Sigmoid colon (tissue), 7 donors: ENCODE measurements around the gene ZCCHC7. TPM values are rescaled to one million over a fixed set of nuclear protein-coding genes. Genes with fewer than 3 reads are reported as not detected.

ENCODE experiments used
- DNase-seq: peaks from one replicate; pipeline ENCODE4 v3.0.0-alpha.2; 2019
- H3K27ac ChIP-seq, 4 donors: fragments of 200-600 bp; sonication (generic); one replicate each; pipeline ENCODE4 v1.5.1; 2016 to 2019; ENCODE audit warnings: mild to moderate bottlenecking in 1 of 4
- H3K27me3 ChIP-seq, 3 donors: fragments of 200-600 bp; sonication (generic); one replicate each; pipeline ENCODE4 v1.5.1; 2019; ENCODE audit warnings: mild to moderate bottlenecking in 1 of 3
- H3K36me3 ChIP-seq, 4 donors: fragments of 200-600 bp; sonication (generic); one replicate each; pipeline ENCODE4 v1.5.1; 2016 to 2019
- H3K4me1 ChIP-seq, 4 donors: fragments of 200-600 bp; sonication (generic); one replicate each; pipeline ENCODE4 v1.5.1; 2017 to 2019
- H3K4me3 ChIP-seq, 4 donors: fragments of 200-600 bp; sonication (generic); one replicate each; pipeline ENCODE4 v1.5.1; 2017 to 2019; ENCODE audit warnings: mild to moderate bottlenecking in 2 of 4, moderate library complexity in 1 of 4
- H3K9me3 ChIP-seq, 4 donors: fragments of 200-600 bp in 3 of 4; sonication (generic) in 3 of 4; one replicate each; pipeline versions ENCODE4 v1.5.1 to v1.6.1; 2013 to 2019
- CTCF ChIP-seq, 4 experiments: fragments of 450-650 bp in 3 of 4; fragments of 200-600 bp in 1 of 4; IDR thresholded peaks; one replicate each; pipeline ENCODE4 v1.5.1; 2016 to 2019; ENCODE audit warnings: antibody characterized with exemption in 4 of 4, mild to moderate bottlenecking in 3 of 4, moderate library complexity in 2 of 4
- EP300 ChIP-seq, 4 donors: sonication (generic); formaldehyde crosslinking; IDR thresholded peaks; one replicate each; pipeline ENCODE4 v1.6.1; 2017; ENCODE audit warnings: antibody characterized with exemption in 4 of 4
- POLR2A ChIP-seq, 2 donors: fragments of 450-650 bp; IDR thresholded peaks; one replicate each; pipeline ENCODE4 v1.6.1; 2016; ENCODE audit warnings: antibody characterized with exemption in 2 of 2, mild to moderate bottlenecking in 2 of 2, moderate library complexity in 2 of 2
- POLR2AphosphoS5 ChIP-seq, 4 donors: sonication (generic); formaldehyde crosslinking; IDR thresholded peaks; one replicate each; pipeline ENCODE4 v1.6.1; 2017; ENCODE audit warnings: antibody characterized with exemption in 4 of 4
- WGBS, 2 donors: extraction: QIAGEN DNeasy Blood & Tissue Kit; methylation state at CpG; one replicate each; pipeline ENCODE4 v1.1.7; 2013; 5-methylcytosine and 5-hydroxymethylcytosine counted together
- intact Hi-C: fragments of 100-400 bp; cut with DNase I; formaldehyde crosslinking; loops from one replicate; pipeline ENCODE4 v1.15.1; 2023
- polyA plus RNA-seq, 3 donors: library from polyadenylated mRNA; stranded (reverse); fragments of 200-250 nt; gene quantifications; one replicate each; pipeline ENCODE4 v1.2.3, GENCODE V29; 2013
- total RNA-seq, 4 donors: library from RNA; depleted of rRNA; stranded (reverse); fragments of >200 nt; gene quantifications; one replicate each; pipeline ENCODE4 v1.1.0, GENCODE V29; 2016
- donor health status: healthy with polysubstance abuse.
- donor health status: Bipolar disorder and iron deficiency.
- donor health status: healthy.

The ZCCHC7 gene
- total and polyA plus RNA-seq, 7 donors = 5.8 to 24.6 (median 19.1) TPM

GRCh38 chr9:37242089-37242488 is 121.7 kb downstream of the ZCCHC7 start:
- DNase-seq = no peak
- TF ChIP-seq CTCF (IDR thresholded peaks at IDR 0.05) = no peak
- no peak for TF ChIP-seq EP300 (IDR thresholded peaks at IDR 0.05)
- no peak for TF ChIP-seq POLR2A (IDR thresholded peaks at IDR 0.05)
- no peak for TF ChIP-seq POLR2AphosphoS5 (IDR thresholded peaks at IDR 0.05)
- WGBS, 2 donors = 95 to 97% methylated on average over 1 of the region's 1 CpG
- peaks cover 0 to 2% (median 0%) of the 10 kb centered on the region in 4 donors for H3K4me1 ChIP-seq
- H3K27ac ChIP-seq = no peak overlapping the region
- H3K27me3 ChIP-seq = no peaks in the 10 kb centered on the region
- intact Hi-C loops = no loop called here
- H3K4me3 ChIP-seq = no peak overlapping the region
- H3K36me3 ChIP-seq = no peaks in the 10 kb centered on the region
- no peaks in the 10 kb centered on the region for H3K9me3 ChIP-seq

GRCh38 chr9:37243588-37244345 is 123.4 kb downstream of the ZCCHC7 start:
- Histone ChIP-seq H3K27me3 (no peaks in the 10 kb centered on the region), H3K36me3 (no peaks in the 10 kb centered on the region), H3K27ac (no peak overlapping the region), H3K9me3 (no peaks in the 10 kb centered on the region), H3K4me1 (peaks cover 0 to 2% (median 0%) of the 10 kb centered on the region in 4 donors), H3K4me3 (no peak overlapping the region)
- no peak for DNase-seq
- intact Hi-C loops = no loop called here
- WGBS, 2 donors = 82 to 89% methylated on average over 5 of the region's 5 CpGs
- no peak for TF ChIP-seq EP300 (IDR thresholded peaks at IDR 0.05)
- TF ChIP-seq POLR2AphosphoS5 (IDR thresholded peaks at IDR 0.05) = no peak
- no peak for TF ChIP-seq POLR2A (IDR thresholded peaks at IDR 0.05)
- no peak for TF ChIP-seq CTCF (IDR thresholded peaks at IDR 0.05)

- TF ChIP-seq POLR2AphosphoS5 (IDR thresholded peaks at IDR 0.05) = no peak
- TF ChIP-seq CTCF (IDR thresholded peaks at IDR 0.05) = no peak
- no peak for TF ChIP-seq POLR2A (IDR thresholded peaks at IDR 0.05)
- no peak for TF ChIP-seq EP300 (IDR thresholded peaks at IDR 0.05)
- Histone ChIP-seq H3K36me3 (peaks cover 0 to 5% (median 0%) of the 10 kb centered on the region in 4 donors), H3K27ac (no peak overlapping the region), H3K27me3 (no peaks in the 10 kb centered on the region), H3K4me1 (no peaks in the 10 kb centered on the region), H3K9me3 (no peaks in the 10 kb centered on the region), H3K4me3 (no peak overlapping the region)
- WGBS, 2 donors = 97% methylated on average over 3 of the region's 3 CpGs
- intact Hi-C loops = no loop called here
- no peak for DNase-seq
These were observed 126.5 kb downstream of the ZCCHC7 start for GRCh38 chr9:37246826-37247225.

GRCh38 chr9:37248651-37249163 is 128.3 kb downstream of the ZCCHC7 start:
- Histone ChIP-seq H3K4me3 (no peak overlapping the region), H3K27ac (no peak overlapping the region), H3K36me3 (peaks cover 0 to 5% (median 0%) of the 10 kb centered on the region in 4 donors), H3K27me3 (no peaks in the 10 kb centered on the region), H3K9me3 (no peaks in the 10 kb centered on the region), H3K4me1 (no peaks in the 10 kb centered on the region)
- intact Hi-C loops = no loop called here
- TF ChIP-seq POLR2A (IDR thresholded peaks at IDR 0.05) = no peak
- TF ChIP-seq CTCF (IDR thresholded peaks at IDR 0.05) = no peak
- no peak for TF ChIP-seq EP300 (IDR thresholded peaks at IDR 0.05)
- no peak for TF ChIP-seq POLR2AphosphoS5 (IDR thresholded peaks at IDR 0.05)
- no peak for DNase-seq
